NCI-H524 (cell line): ENCODE data around the gene FSTL4.

Experiments
- DNase-seq, 2 experiments: peaks; one replicate each; lab custom pipeline; 2025; lab: John Stamatoyannopoulos, UW

Gene FSTL4

DNA sequence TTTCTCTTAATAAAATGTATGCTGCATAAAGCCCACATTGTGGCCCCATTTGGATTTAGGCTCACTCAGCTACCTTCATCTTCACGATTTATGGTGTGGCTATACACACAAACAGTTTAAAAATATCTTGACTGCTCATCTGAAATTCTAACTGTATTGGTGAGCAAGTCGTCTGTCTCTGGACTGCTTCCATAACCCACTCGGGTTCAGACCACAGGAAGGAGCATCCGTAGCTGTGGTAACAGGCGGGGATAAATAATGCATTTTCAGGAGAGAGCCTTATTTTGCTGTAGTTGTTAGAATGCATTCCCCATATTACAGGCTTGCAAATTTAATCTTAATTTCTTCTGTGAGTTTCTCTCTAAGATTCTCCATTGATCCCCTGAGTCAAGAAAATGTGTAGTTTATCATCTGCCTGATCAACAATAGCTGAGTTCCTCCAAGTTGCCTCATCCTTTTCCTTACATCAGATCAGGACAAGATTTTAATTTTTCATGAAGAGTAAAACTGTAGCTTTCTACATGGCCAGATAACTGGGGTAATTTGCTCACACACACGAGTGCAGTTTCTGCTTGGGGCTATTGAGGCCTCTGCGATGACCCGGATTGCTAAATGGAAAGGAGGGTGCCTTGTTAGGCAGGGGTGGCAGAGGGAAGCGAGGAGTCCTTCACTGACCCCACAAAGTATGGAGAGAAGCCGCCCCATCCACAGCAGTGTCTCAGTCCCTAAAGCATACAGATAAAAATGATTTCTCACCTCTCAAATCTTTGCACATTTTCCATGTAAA is 133.9 kb downstream of the FSTL4 start:
- no peak for DNase-seq

DNA sequence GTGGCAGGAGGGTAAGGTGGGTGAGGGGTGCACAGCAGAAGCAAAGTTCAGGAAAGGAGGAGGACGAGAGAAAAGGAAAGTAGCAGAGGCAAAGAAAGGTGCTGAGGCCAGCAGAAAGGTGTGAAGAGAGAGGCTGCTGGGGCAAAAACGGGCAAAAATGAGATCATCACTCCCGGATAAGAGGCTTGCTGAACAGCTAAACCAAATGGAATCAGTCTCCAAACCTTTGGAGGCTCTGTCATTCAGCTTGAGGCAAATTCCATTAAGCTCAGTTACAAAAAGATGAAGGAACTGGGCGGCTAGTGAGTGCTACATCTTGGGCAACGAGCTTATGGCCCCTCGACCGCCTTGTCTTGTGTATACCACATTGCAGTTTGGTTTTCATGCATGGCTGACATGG is 136.4 kb downstream of the FSTL4 start:
- no peak for DNase-seq

DNA sequence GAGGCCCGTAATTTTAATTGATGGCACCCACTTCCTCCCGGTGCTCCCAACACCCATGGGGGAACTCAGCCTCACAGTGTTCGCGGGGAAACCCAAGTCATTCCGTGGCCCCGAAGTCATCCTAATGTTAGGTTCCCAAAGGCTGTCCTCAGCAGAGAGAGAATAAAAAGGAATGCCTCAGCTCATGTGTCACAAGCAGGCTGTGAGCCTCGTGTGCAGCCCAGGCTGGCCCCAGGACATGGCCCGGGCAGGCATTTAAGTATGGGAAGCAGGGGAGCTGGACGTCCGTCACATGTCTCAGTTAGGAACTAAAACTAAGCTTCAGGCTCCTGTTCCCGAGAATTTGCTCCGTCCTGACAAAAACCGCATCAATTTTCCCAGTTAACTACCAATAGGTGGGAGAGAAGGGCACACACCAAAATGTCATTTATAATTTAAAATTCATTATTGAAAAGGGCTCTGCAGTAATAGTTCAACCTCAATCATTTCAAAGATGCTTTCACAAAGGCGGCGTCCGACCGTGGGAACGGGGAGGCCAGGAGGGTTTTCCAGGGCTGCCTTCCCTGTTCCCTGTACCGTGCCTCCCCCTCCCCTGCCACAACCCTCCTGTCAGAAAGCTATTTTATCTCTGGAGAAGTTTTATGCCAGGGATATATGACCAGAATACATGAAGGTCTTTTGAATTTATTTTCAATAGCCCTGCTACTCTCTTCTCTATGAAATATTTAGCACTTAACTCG is 137.3 kb downstream of the FSTL4 start:
- no peak for DNase-seq

DNA sequence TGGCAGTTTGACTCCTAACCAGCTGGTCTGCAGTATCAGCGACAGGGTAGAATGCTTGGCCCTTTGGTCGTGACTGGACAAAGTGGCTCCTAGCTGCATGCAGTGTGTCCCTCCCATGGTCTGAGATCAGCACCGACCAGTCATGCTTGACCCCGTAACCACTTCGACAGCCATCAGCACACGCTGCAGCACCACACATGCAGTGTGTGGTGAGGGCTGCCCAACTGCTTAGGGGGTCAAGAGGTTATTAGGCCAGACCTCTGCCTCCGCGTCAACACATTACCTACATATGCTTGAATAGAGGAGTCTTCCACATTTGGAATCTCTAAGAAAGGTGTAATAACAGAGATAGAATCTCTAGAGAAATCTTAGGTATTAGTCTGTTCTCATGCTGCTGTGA is 139.1 kb downstream of the FSTL4 start:
- no peak for DNase-seq

DNA sequence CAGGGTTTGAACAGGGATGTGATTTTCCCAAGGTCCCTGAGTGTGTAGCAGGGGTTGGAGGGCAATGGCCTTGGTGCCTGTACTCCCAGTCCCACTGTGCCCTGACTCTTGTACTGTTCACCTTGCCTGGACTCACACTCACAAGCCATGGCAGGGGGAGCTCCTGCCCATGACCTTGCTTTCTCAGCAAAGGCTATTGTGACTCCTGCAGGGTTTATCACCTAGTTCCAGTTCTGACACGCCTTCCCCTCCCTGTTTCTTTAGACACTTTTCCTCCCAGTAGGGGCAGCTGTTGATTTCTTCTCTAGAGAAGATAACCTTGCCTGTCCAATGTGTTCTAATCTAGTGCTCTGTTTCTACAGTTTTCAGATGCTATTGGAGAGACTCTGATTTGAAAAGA is 139.5 kb downstream of the FSTL4 start:
- DNase-seq: no peak

DNA sequence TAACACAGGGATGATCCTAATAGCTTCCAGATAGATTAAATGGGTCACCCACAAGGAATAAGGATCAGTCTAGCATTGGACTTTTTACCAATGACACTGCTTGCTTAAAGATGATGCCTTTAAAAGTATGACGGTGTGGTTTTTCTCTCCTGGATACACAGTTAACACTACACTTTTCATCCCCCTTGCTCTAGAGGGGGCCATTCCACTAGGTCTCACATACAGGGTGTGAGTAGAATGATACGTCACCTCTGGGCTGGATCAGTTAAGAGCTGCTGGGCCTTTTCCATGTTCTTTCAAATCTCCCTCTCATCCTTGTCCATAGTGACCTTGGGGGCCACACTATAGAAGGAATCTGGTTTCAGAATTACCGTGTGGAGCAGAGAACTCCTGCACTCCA is 140.6 kb downstream of the FSTL4 start:
- DNase-seq: no peak

DNA sequence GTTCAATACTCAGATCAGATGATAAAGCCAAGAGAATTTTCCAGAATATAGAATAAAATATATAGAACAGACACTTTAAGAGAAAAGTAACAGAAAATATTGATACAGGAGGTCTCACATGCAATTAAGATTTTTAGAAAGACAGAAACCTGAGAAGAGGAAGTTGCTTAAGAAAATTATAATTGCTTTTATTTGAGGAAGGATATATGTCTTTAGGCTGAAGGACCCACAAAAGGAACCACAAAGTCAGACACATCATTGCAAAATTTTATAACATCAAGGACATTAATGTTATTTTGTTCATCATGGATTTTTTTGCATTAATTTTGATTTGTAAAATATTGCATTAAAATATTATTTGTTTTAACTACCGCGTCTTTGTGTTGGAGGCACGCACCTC is 141.5 kb downstream of the FSTL4 start:
- DNase-seq: no peak

DNA sequence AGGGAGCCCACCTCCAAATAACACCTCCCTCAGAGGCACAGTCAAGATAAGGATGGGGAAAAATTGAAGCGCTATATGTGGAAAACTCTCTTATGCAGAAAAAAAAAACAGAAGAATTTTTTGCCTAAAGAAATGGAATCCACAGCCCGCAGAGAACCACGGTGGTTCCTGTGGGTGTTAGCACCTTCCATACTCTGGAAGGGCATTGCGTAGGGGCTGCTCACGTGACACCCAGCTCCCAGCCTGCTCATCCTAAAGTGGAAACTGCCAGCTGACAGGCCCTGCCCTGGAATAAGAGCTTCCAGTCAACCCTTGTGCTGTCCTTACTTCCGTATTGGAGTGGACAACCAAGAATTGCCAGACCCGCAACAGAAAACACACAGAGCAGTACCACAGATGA is 142.5 kb downstream of the FSTL4 start:
- DNase-seq: no peak

DNA sequence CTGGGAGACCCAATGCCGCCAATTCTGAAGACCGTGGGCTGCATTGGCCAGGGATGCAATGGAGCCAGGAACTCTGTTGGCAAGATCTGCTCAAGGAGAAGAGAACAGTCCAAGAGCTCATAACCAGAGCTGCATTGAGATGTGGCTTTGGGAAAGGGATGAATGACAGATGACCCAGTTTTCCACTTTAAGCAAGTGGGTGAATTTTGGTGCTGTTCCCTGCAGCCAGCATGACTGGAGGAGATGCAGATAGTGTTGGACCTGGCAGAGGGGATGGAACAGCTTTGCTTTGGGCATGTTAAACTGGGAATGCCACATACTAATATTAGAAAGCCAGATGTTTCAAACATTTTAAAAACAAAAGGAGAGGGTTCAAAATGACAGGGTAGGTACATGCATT is 143.1 kb downstream of the FSTL4 start:
- DNase-seq: no peak

DNA sequence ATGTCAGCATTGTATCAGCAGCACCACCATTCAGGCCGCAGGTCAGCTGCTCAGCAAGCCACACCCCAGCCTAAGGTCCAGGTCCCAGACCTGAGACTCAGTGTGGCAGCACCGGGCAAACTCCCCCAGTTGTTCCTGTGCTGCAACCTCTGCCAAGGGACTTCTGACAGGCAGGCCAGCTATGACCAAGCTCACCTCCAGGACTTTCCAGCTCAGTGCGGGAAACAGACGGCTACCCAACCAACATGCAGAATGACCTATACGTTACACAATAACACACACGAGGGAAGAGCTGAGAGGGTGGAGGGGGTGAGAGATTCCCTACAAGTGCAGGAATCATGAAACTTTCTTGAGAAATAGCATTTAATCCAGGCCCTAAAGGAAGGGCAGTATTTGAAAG is 143.7 kb downstream of the FSTL4 start:
- no peak for DNase-seq

DNA sequence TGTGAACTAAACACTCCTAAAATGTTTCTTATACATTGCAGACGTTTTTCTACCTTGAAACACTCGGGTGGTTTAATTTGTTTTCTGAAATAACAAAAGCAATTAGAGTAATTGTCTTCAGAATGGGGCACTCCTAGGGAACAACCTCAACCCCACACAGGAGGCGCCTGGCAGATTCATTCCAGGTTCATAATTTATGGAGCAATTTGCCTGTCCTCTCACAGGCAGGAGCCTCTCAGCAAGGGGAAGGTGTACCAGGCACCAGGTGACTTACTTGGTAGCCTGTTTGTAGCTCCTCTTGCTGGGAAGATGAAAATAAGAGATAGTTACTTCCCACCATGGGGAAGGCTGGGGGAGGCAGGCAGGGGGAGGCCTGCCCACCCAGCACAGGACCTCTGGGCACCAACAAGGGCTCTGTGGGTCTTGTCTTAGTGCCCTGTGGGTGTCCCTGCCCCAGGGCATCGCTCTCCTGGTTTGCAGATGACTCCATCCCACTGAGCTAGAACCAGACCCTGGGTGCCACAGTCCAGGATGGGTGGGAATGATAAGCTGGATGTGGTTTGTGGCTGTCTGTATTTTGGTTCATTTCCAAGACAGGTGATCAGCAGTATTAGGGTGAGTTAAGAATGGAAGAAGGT is 144.4 kb downstream of the FSTL4 start:
- no peak for DNase-seq

DNA sequence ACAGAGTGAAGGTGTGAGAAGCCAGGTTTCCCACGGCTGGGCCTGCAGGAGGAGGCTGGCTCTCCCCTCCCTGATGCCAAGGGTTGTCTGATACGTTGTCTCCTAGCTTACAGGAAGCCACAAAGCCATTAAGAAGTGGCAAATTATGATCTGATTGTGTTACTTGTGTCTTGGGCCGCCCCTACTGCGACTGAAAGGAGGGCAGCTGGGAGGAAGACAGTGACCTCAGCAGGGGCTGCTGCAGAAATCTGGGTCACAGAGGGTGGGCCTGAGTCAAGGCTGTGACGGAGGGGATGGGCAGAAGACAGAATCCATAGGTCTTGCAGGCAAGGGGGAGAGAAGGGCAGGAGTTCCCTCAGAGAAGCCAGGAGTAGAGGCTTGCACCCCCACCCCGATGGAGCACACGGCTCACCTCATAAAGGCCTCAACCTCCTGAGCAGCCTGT is 145.0 kb downstream of the FSTL4 start:
- DNase-seq: no peak

DNA sequence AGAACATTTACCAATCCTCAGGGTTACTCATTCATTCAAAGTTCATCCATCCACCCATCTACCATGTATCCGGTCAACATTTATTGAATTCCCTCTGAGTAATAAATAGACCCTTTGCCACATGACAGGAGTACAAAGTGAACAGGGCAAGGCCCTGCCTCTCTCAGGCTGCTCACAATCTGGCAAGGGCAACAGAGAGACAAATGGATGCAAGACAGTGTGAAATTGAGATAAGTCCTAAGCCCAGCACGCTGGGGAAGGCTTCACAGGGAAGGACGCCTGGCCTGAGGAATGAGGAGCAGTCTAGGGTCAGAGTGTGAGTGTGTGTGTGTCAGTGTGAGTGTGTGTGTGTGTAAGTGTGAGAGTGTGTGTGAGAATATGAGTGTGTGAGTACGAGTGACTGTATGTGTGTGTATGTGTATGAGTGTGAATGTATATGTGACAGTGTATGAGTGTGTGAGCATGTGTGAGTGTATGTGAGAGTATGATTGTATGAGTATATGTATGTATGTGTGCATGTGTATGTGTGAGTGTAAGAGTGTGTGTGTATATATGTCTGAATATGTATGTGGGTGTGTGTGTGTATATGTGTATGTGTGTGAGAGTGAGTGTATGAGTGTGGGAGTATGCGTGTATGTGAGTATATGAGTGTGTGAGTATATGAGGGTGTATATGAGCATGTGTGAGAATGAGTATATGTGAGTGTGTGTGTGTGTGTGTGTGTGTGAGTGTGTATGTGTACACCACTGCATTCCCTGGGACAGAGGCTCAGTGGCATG is 145.6 kb downstream of the FSTL4 start:
- no peak for DNase-seq

DNA sequence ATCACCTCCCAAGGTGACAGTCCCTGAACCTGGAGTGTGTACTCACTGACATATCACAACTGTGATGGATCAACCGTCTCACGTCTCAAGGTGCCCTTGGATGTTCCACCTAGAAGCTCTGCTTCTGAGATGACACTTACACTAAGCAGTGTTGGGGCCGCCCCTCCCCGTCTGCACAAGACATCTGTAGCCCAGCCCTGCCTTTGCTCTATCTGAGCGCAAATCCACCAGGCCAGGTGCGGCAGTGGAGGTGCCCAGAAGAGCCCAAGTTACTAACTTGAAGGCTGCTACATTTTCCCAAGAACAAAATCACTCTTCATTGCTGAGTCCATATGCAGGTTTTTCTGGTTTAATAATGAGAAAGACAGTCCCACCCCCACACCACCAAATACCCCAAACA is 148.3 kb downstream of the FSTL4 start:
- DNase-seq: no peak

DNA sequence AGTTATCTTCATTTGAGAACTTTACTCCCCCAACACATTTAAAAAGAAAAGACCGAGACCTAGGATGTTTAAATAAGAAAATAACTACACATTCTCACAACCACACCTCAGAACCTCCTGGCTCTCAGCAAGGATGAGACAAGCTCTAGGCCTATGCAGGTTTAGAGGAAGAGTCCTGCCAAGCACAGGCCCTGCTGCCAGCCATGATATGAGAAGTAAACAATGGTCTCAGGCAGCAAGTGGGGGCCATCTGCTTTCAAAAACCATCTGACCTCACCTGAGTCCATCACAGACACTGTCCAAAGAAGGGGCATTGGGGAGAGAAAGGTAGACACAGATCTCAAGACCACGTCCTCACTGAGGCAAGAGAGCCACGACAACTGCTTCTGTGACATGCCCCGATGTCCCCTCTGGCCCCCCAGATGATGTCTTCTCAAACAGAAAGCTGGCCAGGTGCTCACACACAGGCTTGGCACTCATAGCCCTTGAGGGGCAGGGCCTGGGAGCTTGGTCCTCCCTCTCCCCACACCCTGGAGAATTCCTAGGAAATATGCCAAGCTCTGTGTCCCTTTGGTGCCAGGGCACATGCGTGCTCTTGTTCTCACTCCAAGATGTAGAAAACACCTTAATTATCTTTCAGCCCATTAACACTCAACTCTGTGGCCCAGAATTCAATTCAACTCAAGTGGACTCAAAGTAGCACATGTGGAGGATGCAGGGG is 150.4 kb downstream of the FSTL4 start:
- DNase-seq: no peak

DNA sequence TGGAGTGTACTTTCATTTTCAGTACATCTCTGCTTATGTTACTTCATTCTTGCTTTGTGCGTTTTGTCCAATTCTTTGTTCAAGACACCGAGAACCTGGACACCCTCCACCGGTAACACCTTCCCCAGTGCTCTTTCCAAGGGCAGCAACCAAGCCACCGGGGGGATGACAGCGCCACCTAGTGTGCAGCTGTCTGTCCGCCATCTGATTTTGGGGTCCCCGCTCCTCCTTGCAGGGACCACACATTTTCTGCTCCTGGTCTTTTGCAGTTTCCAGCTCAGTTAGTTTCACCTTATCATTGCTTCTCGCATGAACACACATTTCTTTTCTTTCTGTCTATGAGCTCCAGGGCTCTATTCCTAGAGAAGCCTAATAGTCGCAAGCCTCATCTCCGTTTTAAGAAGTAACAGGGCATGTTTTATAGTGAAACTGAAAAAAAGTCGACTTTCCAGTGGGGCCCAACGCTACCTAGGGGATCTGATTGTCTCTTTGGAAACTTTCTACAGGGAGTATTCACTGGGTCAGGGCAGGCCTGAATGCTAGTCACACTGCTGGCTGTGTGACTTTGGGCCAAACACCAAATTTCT is 152.1 kb downstream of the FSTL4 start:
- DNase-seq: peak; percentile 8 to 18

DNA sequence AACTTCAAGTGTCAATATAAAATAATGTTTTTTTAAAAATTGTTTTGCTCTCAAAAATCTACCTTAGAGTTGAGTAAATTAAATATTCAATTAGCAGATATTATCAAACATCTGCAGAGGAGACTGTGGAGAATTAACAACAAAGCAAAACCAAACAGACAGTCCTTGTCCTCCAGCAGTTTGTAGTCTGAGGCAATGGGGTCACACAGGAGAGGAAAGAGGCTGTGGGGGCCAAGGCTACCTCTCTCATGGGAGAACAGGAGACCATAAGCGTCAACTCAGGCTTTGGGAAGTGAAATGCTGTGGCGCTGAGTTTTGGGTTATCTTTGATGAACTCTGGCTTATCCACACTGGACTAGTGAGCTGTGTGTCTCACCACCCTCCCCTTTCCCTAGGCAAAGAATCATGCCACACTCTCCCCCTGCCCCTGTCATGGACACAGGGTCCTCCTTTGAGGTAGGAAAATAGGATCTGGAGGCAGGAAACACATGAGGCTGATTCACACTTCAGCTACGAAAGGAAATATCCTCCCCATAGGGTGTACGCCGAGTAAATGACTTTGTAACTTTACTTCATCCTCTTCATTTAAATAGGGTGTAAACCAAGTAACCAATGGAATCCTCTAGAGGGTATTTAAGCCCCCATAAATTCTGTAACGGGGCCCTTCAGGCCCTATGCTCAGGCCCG is 152.7 kb downstream of the FSTL4 start:
- no peak for DNase-seq

DNA sequence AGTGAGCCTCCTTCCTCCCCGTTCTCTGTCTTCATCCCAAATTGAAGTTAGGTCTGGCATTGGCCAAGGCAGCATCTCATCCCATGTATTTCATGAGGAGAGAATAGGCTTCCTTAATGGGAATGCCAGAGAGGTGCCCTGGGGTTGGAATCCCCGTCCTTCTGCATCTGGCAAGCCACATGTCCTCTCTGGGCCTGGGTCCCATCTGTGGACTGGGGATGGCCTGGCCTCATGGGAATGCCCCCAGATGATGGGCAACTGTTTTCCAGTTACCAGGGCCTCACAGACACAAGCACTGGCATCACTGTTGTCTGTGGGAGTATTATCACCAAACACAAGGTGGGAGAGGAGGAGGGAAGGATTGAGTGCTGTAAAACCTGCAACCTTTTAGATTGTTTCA is 153.9 kb downstream of the FSTL4 start:
- no peak for DNase-seq

DNA sequence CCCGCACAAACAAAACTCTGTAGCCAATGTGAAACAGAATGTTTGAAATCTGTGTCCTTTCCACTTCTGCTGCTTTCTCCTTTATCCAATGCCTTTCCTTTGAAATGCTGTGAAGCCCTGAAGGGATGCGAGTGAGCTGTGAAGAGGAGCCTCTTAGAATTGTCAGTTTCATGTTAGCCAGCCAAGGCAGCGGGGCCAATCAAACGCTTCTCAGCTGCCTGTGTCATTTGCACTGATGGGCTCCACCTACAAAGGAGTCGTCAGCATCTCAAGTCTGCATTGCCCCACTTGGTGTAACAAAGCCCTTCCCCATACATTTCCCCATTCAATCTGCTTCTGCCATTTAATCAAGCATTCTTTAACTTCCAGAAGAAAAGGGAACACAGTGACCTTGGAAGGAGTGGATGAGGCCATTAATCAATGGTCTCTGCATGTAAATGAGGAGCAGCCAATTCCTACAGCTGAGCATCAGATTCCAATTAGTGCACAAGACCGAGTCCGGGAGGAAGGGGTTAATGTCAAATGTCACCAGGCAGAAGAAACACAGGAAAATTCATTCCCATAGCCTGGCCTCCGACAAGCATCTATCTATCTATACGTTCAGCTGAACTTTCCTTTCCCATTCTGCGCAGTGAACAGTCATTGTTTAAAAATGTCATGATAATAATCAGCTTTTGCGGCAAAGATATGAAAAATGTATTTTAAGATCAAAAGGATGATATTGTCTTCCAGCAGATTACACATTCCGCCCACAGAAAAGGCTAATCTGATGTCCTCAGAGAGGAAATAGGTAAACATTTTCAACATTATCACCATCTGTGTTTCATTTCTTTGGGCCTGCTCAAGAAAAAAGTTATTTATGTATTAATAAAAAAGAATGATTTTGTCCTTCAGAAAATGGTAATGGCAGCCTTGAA is 154.6 kb downstream of the FSTL4 start:
- no peak for DNase-seq
